ENCODE results near the gene ABCG1. TPM values are rescaled to one million over a fixed set of nuclear protein-coding genes. Genes with fewer than 3 reads are reported as not detected.

The ABCG1 gene
- total and polyA plus RNA-seq, 4 donors, result 11.5 to 65.0 (median 35.0) TPM

DNA sequence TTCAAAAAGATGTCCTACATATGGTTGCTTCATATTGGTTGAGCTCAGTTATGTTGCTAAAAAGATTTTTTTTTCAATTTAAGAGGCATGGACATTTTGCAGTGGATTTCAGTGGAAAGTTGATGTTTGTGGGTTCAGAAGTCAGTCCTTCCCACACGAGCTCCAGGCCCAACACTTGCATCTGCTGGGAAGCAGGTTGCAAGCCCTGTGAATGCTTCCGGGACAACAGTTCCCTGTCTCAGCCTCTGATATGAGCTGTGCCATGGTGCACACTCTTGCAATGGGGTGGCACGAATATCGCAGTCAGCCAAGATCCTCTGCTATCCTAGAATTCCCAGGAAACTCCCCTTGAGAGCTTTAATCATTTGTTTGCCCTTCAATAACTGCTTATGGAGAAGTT, 30.3 kb upstream of the ABCG1 start:
- DNase-seq (no peak), ATAC-seq (ENCODE audit: insufficient read depth, low FRiP score) (no peak)
- Histone ChIP-seq H3K36me3 (ENCODE audit: control insufficient read depth in 4 of 4, insufficient read depth in 4 of 4, low read length in 4 of 4) (no peaks in the 10 kb centered on the region), H3K9ac (ENCODE audit: insufficient read depth in 1 of 2, low read length in 2 of 2) (no peak overlapping the region), H3K27me3 (ENCODE audit: control insufficient read depth in 3 of 3, insufficient read depth in 3 of 3, low read length in 2 of 3) (no peaks in the 10 kb centered on the region), H3K27ac (ENCODE audit: low read depth in 1 of 2, low read length in 1 of 2) (peak overlapping the region; percentile 27 to 51), H3K4me1 (ENCODE audit: control insufficient read depth in 5 of 5, insufficient read depth in 5 of 5, low read length in 5 of 5) (peaks cover 0 to 5% (median 0%) of the 10 kb centered on the region in 5 donors), H3K9me3 (ENCODE audit: control insufficient read depth in 4 of 4, insufficient read depth in 3 of 4, low read length in 3 of 4) (peaks cover 0 to under 1% (median 0%) of the 10 kb centered on the region in 4 donors), H3K4me3 (no peak overlapping the region)
- TF ChIP-seq, protein P1, sequence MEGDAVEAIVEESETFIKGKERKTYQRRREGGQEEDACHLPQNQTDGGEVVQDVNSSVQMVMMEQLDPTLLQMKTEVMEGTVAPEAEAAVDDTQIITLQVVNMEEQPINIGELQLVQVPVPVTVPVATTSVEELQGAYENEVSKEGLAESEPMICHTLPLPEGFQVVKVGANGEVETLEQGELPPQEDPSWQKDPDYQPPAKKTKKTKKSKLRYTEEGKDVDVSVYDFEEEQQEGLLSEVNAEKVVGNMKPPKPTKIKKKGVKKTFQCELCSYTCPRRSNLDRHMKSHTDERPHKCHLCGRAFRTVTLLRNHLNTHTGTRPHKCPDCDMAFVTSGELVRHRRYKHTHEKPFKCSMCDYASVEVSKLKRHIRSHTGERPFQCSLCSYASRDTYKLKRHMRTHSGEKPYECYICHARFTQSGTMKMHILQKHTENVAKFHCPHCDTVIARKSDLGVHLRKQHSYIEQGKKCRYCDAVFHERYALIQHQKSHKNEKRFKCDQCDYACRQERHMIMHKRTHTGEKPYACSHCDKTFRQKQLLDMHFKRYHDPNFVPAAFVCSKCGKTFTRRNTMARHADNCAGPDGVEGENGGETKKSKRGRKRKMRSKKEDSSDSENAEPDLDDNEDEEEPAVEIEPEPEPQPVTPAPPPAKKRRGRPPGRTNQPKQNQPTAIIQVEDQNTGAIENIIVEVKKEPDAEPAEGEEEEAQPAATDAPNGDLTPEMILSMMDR (IDR thresholded peaks at IDR 0.05; ENCODE audit: control extremely low read depth, extremely low read depth), result no peak
- WGBS, 2 donors, result 72 to 74% methylated on average over 4 of the region's 4 CpGs

DNA sequence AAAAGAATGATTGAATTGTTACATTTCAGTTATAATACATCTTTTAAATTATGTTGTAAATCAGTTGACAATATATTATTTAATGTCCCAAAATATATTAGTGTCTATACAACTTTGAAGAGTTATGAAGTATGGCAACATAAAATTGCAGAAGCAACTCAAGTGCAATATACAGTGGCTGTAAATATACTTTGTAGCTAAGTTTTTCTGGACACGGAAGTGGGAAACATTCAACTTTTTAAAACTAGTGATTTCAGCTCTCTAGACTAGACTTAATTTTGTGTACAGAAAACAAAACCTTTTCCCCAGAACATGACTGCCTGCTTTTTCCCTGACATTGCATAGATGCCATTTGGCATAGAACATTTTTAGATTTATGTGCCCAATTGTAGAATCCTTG, 29.5 kb upstream of the ABCG1 start:
- 24 to 72% methylated on average over 1 of the region's 1 CpG for WGBS, 2 donors
- ATAC-seq (ENCODE audit: insufficient read depth, low FRiP score) (no peak), DNase-seq (no peak)
- Histone ChIP-seq H3K36me3 (ENCODE audit: control insufficient read depth in 4 of 4, insufficient read depth in 4 of 4, low read length in 4 of 4) (no peaks in the 10 kb centered on the region), H3K27ac (ENCODE audit: low read depth in 1 of 2, low read length in 1 of 2) (no peak overlapping the region), H3K27me3 (ENCODE audit: control insufficient read depth in 3 of 3, insufficient read depth in 3 of 3, low read length in 2 of 3) (no peaks in the 10 kb centered on the region), H3K9ac (ENCODE audit: insufficient read depth in 1 of 2, low read length in 2 of 2) (no peak overlapping the region), H3K4me1 (ENCODE audit: control insufficient read depth in 5 of 5, insufficient read depth in 5 of 5, low read length in 5 of 5) (peaks cover 0 to 4% (median 0%) of the 10 kb centered on the region in 5 donors), H3K9me3 (ENCODE audit: control insufficient read depth in 4 of 4, insufficient read depth in 3 of 4, low read length in 3 of 4) (no peaks in the 10 kb centered on the region), H3K4me3 (no peak overlapping the region)
- TF ChIP-seq, protein P1 (IDR thresholded peaks at IDR 0.05; ENCODE audit: control extremely low read depth, extremely low read depth), result no peak

DNA sequence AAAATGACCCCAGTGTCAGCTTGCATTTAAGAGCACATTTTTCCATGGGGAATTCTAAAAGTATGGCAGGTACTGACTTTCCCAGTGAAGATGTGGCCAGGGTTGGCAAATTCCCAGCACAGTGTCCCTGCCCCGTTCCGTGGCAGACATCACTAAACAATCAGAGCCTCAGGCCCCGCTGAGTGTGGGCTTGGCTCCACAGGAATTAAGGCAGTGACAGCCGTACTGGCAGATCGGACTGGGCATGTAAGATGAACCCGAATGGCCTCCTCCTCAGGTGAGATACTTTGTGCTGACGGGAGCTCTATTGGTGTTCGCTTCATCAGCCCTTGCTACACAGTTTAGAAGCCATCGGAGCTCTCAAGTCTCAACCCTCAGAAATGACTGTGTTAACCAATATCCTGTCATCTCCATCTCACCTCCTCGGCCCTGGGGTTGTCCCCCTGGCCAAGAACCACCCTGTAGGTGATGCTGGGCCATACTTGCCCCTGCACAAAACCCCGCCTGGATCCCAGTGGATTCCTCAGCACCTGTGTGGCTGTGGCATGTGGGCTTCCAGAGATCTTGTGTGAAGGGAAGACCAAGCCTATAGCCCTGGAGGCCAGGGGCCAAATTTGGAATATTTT, 29.0 kb upstream of the ABCG1 start:
- no peak for ATAC-seq (ENCODE audit: insufficient read depth, low FRiP score)
- 85% methylated on average over 11 of the region's 11 CpGs for WGBS, 2 donors
- peaks cover 0 to 4% (median 0%) of the 10 kb centered on the region in 5 donors for H3K4me1 ChIP-seq (ENCODE audit: control insufficient read depth in 5 of 5, insufficient read depth in 5 of 5, low read length in 5 of 5)

More for the DNA sequence above, 29.0 kb upstream of the ABCG1 start:
- H3K9ac ChIP-seq (ENCODE audit: insufficient read depth in 1 of 2, low read length in 2 of 2), result no peak overlapping the region
- TF ChIP-seq, protein P1 (IDR thresholded peaks at IDR 0.05; ENCODE audit: control extremely low read depth, extremely low read depth), result no peak
- H3K36me3 ChIP-seq (ENCODE audit: control insufficient read depth in 4 of 4, insufficient read depth in 4 of 4, low read length in 4 of 4), result no peaks in the 10 kb centered on the region
- DNase-seq, result no peak
- no peak overlapping the region for H3K27ac ChIP-seq (ENCODE audit: low read depth in 1 of 2, low read length in 1 of 2)
- H3K4me3 ChIP-seq, result no peak overlapping the region
- H3K9me3 ChIP-seq (ENCODE audit: control insufficient read depth in 4 of 4, insufficient read depth in 3 of 4, low read length in 3 of 4), result no peaks in the 10 kb centered on the region
- H3K27me3 ChIP-seq (ENCODE audit: control insufficient read depth in 3 of 3, insufficient read depth in 3 of 3, low read length in 2 of 3), result no peaks in the 10 kb centered on the region
